IPS-18a (cell line): Measurements from ENCODE around the gene CORO7.
"Not testable (repeated sequence)": the region's sequence is repeated elsewhere in the genome, so short reads cannot be mapped to it uniquely, and the experiment has no call there.

Source experiments
- H3K27ac ChIP-seq: one replicate; pipeline ENCODE4 v1.5.1; 2013; ENCODE audit warnings: low read length
- H3K27me3 ChIP-seq: one replicate; pipeline ENCODE4 v1.6.1; 2013; ENCODE audit warnings: mild to moderate bottlenecking, low read length; ENCODE audit not compliant: control insufficient read depth, insufficient read depth
- H3K36me3 ChIP-seq: one replicate; pipeline ENCODE4 v1.6.1; 2013; ENCODE audit warnings: low read depth, low read length; ENCODE audit not compliant: control insufficient read depth
- H3K4me1 ChIP-seq: one replicate; pipeline ENCODE4 v1.6.1; 2013; ENCODE audit warnings: low read depth, low read length; ENCODE audit not compliant: control insufficient read depth
- H3K4me3 ChIP-seq: one replicate; pipeline ENCODE4 v1.5.1; 2013; ENCODE audit warnings: low read length
- H3K9ac ChIP-seq: one replicate; pipeline ENCODE4 v1.6.1; 2013; ENCODE audit warnings: mild to moderate bottlenecking, low read length, moderate library complexity
- H3K9me3 ChIP-seq: one replicate; pipeline ENCODE4 v1.6.1; 2013; ENCODE audit warnings: low read depth, low read length; ENCODE audit not compliant: control insufficient read depth

CORO7 gene

GRCh38 chr16:4350787-4351659, 65.4 kb downstream of the CORO7 start, which contains the start of gene PAM16:
PAM16 (minus strand) TSS chr16:4351321; CDS start chr16:4351234, 87 bp downstream.
- Histone ChIP-seq H3K4me3 (peak within 1 kb of the TSS; percentile 95), H3K9me3 (no peaks in the 10 kb centered on the region), H3K4me1 (peaks cover 4% of the 10 kb centered on the region), H3K27ac (peak within 1 kb of the TSS; percentile 85), H3K9ac (peak within 1 kb of the TSS; percentile 93), H3K36me3 (no peaks in the 10 kb centered on the region), H3K27me3 (peaks cover 4% of the 10 kb centered on the region)

GRCh38 chr16:4350365-4350786, 66.0 kb downstream of the CORO7 start:
- H3K9ac ChIP-seq, result peak overlapping the region; percentile 93
- peak overlapping the region; percentile 85 for H3K27ac ChIP-seq
- peaks cover 4% of the 10 kb centered on the region for H3K4me1 ChIP-seq
- H3K27me3 ChIP-seq, result peaks cover 4% of the 10 kb centered on the region
- H3K36me3 ChIP-seq, result no peaks in the 10 kb centered on the region
- peak overlapping the region; percentile 95 for H3K4me3 ChIP-seq
- no peaks in the 10 kb centered on the region for H3K9me3 ChIP-seq

- Histone ChIP-seq H3K27me3 (peaks cover 4% of the 10 kb centered on the region), H3K27ac (no peak overlapping the region), H3K36me3 (no peaks in the 10 kb centered on the region), H3K4me1 (peaks cover 4% of the 10 kb centered on the region), H3K9ac (no peak overlapping the region), H3K4me3 (no peak overlapping the region), H3K9me3 (no peaks in the 10 kb centered on the region)
Measured at GRCh38 chr16:4349332-4349731, 67.1 kb downstream of the CORO7 start.

- Histone ChIP-seq H3K36me3 (no peaks in the 10 kb centered on the region), H3K9me3 (no peaks in the 10 kb centered on the region), H3K9ac (no peak overlapping the region), H3K27ac (no peak overlapping the region), H3K4me1 (peaks cover 4% of the 10 kb centered on the region), H3K27me3 (peaks cover 4% of the 10 kb centered on the region), H3K4me3 (no peak overlapping the region)
Measured at GRCh38 chr16:4347765-4348509, 68.5 kb downstream of the CORO7 start.

GRCh38 chr16:4347010-4347409, 69.4 kb downstream of the CORO7 start:
- no peak overlapping the region for H3K9ac ChIP-seq
- no peaks in the 10 kb centered on the region for H3K36me3 ChIP-seq
- no peaks in the 10 kb centered on the region for H3K9me3 ChIP-seq
- no peak overlapping the region for H3K4me3 ChIP-seq
- H3K4me1 ChIP-seq, result peaks cover 4% of the 10 kb centered on the region
- H3K27ac ChIP-seq, result no peak overlapping the region
- H3K27me3 ChIP-seq, result peaks cover 4% of the 10 kb centered on the region

- Histone ChIP-seq H3K9me3 (no peaks in the 10 kb centered on the region), H3K4me1 (no peaks in the 10 kb centered on the region), H3K27me3 (no peaks in the 10 kb centered on the region), H3K36me3 (peaks cover under 1% of the 10 kb centered on the region), H3K9ac (no peak overlapping the region), H3K27ac (no peak overlapping the region), H3K4me3 (no peak overlapping the region)
Measured at GRCh38 chr16:4345836-4346781, 70.3 kb downstream of the CORO7 start.

GRCh38 chr16:4344983-4345835, 71.2 kb downstream of the CORO7 start:
- H3K4me3 ChIP-seq, result no peak overlapping the region
- H3K36me3 ChIP-seq, result peaks cover 3% of the 10 kb centered on the region
- H3K4me1 ChIP-seq, result no peaks in the 10 kb centered on the region
- H3K9ac ChIP-seq, result no peak overlapping the region
- H3K27ac ChIP-seq, result no peak overlapping the region
- H3K27me3 ChIP-seq, result no peaks in the 10 kb centered on the region
- no peaks in the 10 kb centered on the region for H3K9me3 ChIP-seq

- H3K36me3 ChIP-seq, H3K9ac ChIP-seq, H3K4me1 ChIP-seq, H3K27me3 ChIP-seq, H3K4me3 ChIP-seq, H3K9me3 ChIP-seq, H3K27ac ChIP-seq: not testable (repeated sequence)
Measured at GRCh38 chr16:4344300-4344982, 72.0 kb downstream of the CORO7 start.

- H3K4me3 ChIP-seq, result no peak overlapping the region
- H3K27me3 ChIP-seq, result no peaks in the 10 kb centered on the region
- no peaks in the 10 kb centered on the region for H3K9me3 ChIP-seq
- H3K4me1 ChIP-seq, result no peaks in the 10 kb centered on the region
- H3K27ac ChIP-seq, result no peak overlapping the region
- no peak overlapping the region for H3K9ac ChIP-seq
- H3K36me3 ChIP-seq, result peaks cover 13% of the 10 kb centered on the region
Measured at GRCh38 chr16:4342866-4343744, 73.3 kb downstream of the CORO7 start.
